ENCODE results near the gene PLEKHA8. TPM values are rescaled to one million over a fixed set of nuclear protein-coding genes. Genes with fewer than 3 reads are reported as not detected.

The PLEKHA8 gene
- total RNA-seq, 1 experiment from 2014 or later = 23.0 TPM

DNA sequence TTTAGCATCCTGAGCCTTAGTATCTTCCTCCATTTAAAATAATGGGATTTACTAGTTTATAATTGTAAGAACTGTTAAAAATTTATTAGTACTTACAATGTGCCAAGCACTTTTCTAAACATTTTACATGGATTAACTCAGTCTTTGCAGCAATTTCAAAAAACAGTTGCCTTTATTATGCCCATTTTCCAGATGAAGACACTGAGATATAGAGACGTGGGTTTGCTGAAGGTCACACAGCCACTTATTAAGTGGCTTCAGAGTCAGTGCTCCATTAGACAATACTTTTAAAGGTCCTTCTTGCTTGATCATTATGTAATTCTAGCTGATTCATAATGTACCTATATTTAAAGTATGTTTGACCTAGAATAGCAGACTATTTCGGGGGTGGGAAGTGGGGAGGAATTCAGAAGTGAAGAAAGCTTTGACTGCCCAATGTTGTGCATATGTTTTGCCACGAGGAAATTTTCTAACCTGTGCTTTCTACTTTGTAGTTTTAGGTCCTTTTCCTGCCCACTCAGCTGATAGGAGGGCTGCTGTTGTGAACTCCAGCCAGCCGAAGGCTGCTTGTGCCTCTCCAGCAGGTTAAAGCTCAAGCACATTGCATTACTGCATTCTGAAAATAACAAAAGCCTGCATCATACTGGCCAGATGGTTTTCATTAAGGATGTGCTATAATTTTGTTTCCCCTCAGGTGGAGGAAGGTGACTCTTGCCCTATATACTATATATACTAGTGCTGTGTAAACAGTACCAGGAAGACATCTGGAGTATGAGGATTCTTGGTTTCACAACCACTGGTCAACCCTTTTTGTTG is 4.3 kb downstream of the PLEKHA8 start:
- POLR2A ChIA-PET (ENCODE audit: unreplicated experiment) = no interaction called here
- no peaks in the 10 kb centered on the region for H3K36me3 ChIP-seq (ENCODE audit: low read depth)
- no peaks in the 10 kb centered on the region for H3K27me3 ChIP-seq (ENCODE audit: insufficient read depth, low read depth)
- BruUV-seq (replicated peaks) = no TSS peak
- TF ChIP-seq, protein P1, sequence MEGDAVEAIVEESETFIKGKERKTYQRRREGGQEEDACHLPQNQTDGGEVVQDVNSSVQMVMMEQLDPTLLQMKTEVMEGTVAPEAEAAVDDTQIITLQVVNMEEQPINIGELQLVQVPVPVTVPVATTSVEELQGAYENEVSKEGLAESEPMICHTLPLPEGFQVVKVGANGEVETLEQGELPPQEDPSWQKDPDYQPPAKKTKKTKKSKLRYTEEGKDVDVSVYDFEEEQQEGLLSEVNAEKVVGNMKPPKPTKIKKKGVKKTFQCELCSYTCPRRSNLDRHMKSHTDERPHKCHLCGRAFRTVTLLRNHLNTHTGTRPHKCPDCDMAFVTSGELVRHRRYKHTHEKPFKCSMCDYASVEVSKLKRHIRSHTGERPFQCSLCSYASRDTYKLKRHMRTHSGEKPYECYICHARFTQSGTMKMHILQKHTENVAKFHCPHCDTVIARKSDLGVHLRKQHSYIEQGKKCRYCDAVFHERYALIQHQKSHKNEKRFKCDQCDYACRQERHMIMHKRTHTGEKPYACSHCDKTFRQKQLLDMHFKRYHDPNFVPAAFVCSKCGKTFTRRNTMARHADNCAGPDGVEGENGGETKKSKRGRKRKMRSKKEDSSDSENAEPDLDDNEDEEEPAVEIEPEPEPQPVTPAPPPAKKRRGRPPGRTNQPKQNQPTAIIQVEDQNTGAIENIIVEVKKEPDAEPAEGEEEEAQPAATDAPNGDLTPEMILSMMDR (conservative IDR thresholded peaks at IDR 0.05) = no peak
- no peak for TF ChIP-seq EZH2 (IDR thresholded peaks at IDR 0.05; ENCODE audit: low read depth)
- H3K9me3 ChIP-seq (ENCODE audit: insufficient read depth, low read depth) = no peaks in the 10 kb centered on the region
- peak in 1 of 2 experiments; percentile 96 for DNase-seq
- H4K20me1 ChIP-seq (ENCODE audit: insufficient read depth) = no peaks in the 10 kb centered on the region
- peak overlapping the region; percentile 56 for H3K27ac ChIP-seq
- intact Hi-C loops (cut with micrococcal nuclease; ENCODE audit: unreplicated experiment) = no loop called here
- peak overlapping the region; percentile 93 for H3K4me2 ChIP-seq
- H3K4me1 ChIP-seq (replicated peaks; ENCODE audit: insufficient read depth) = peaks cover 44% of the 10 kb centered on the region
- peak overlapping the region; percentile 14; the same call in 1 of the 2 replicates for H3K4me3 ChIP-seq
- peaks cover 64% of the 10 kb centered on the region for H3K79me2 ChIP-seq (ENCODE audit: low read depth)
- no peaks in the 10 kb centered on the region for H3K9me2 ChIP-seq (ENCODE audit: insufficient read depth)
- CTCF ChIA-PET = no interaction called here
- no peak overlapping the region for H2AFZ ChIP-seq
- H3F3A ChIP-seq (ENCODE audit: insufficient read depth, low read depth) = peaks cover 30% of the 10 kb centered on the region

DNA sequence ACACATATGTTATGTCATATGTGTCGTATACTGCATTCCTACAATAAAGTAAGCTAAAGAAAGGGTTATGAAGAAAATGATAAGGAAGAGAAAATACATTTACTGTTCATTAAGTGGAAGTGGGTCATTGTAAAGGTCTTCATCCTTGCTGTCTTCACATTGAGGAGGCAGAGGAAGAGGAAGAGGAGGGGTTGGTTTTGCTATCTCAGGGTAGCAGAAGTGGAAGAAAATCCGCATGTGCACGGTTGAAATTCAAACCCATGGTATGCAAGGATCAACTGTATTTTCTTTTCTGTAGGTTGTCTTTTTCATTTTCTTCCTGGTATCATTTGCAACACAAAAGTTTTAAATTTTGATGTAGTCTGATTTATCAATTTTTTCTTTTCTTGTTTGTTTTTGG is 6.3 kb downstream of the PLEKHA8 start:
- Histone ChIP-seq H3K27ac (no peak overlapping the region), H3K4me3 (no peak overlapping the region), H3K9me3 (ENCODE audit: insufficient read depth, low read depth) (no peaks in the 10 kb centered on the region), H4K20me1 (ENCODE audit: insufficient read depth) (no peaks in the 10 kb centered on the region), H3F3A (ENCODE audit: insufficient read depth, low read depth) (peaks cover 21% of the 10 kb centered on the region), H3K79me2 (ENCODE audit: low read depth) (peaks cover 68% of the 10 kb centered on the region), H3K4me2 (no peak overlapping the region), H3K27me3 (ENCODE audit: insufficient read depth, low read depth) (no peaks in the 10 kb centered on the region), H2AFZ (no peak overlapping the region), H3K4me1 (replicated peaks; ENCODE audit: insufficient read depth) (peaks cover 38% of the 10 kb centered on the region), H3K36me3 (ENCODE audit: low read depth) (no peaks in the 10 kb centered on the region), H3K9me2 (ENCODE audit: insufficient read depth) (no peaks in the 10 kb centered on the region)
- BruUV-seq (replicated peaks) = no TSS peak
- POLR2A ChIA-PET (ENCODE audit: unreplicated experiment) = no interaction called here
- no peak for DNase-seq
- no peak for TF ChIP-seq EZH2 (IDR thresholded peaks at IDR 0.05; ENCODE audit: low read depth)
- TF ChIP-seq, protein P1 (conservative IDR thresholded peaks at IDR 0.05) = no peak
- CTCF ChIA-PET = interaction anchor here (0.7 kb wide), 1 partner anchor 247 kb away, joined by 3 read pairs; no protein-coding TSS in a partner anchor
- intact Hi-C loops (cut with micrococcal nuclease; ENCODE audit: unreplicated experiment) = no loop called here

DNA sequence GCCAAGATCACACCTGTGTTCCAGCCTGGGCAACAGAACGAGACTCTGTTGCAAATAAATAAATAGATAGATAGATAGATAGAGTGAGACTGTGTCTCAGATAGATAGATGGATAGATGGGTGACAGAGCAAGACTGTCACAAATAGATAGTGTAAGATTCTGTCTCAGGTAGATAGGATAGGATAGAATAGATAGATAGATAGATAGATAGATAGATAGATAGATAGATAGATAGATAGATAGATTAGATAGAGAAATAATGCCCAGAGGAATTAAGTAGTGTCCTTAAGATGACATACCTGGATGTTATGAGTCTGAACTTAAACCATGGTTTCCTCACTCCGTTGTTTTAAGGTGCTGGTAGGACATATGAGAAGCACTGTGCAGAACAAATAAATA is 8.0 kb downstream of the PLEKHA8 start:
- no peaks in the 10 kb centered on the region for H3K36me3 ChIP-seq (ENCODE audit: low read depth)
- CTCF ChIA-PET = no interaction called here
- intact Hi-C loops (cut with micrococcal nuclease; ENCODE audit: unreplicated experiment) = no loop called here
- peaks cover 30% of the 10 kb centered on the region for H3K4me1 ChIP-seq (replicated peaks; ENCODE audit: insufficient read depth)
- H2AFZ ChIP-seq = no peak overlapping the region
- no peak overlapping the region for H3K4me3 ChIP-seq
- no peak for DNase-seq
- H4K20me1 ChIP-seq (ENCODE audit: insufficient read depth) = no peaks in the 10 kb centered on the region
- H3K27ac ChIP-seq = no peak overlapping the region
- peaks cover 50% of the 10 kb centered on the region for H3K79me2 ChIP-seq (ENCODE audit: low read depth)
- no peaks in the 10 kb centered on the region for H3K27me3 ChIP-seq (ENCODE audit: insufficient read depth, low read depth)
- H3K9me2 ChIP-seq (ENCODE audit: insufficient read depth) = no peaks in the 10 kb centered on the region
- no peak overlapping the region for H3K4me2 ChIP-seq
- H3K9me3 ChIP-seq (ENCODE audit: insufficient read depth, low read depth) = no peaks in the 10 kb centered on the region
- peaks cover 21% of the 10 kb centered on the region for H3F3A ChIP-seq (ENCODE audit: insufficient read depth, low read depth)
- no TSS peak for BruUV-seq (replicated peaks)
- POLR2A ChIA-PET (ENCODE audit: unreplicated experiment) = no interaction called here
- TF ChIP-seq, protein P1 (conservative IDR thresholded peaks at IDR 0.05) = no peak
- no peak for TF ChIP-seq EZH2 (IDR thresholded peaks at IDR 0.05; ENCODE audit: low read depth)

Data from PC-9 (cell line).